ENCODE results near the gene COPS6.
A peak's percentile ranks its signal among the peaks of the same experiment; 100 is the strongest.

Gene COPS6

DNA sequence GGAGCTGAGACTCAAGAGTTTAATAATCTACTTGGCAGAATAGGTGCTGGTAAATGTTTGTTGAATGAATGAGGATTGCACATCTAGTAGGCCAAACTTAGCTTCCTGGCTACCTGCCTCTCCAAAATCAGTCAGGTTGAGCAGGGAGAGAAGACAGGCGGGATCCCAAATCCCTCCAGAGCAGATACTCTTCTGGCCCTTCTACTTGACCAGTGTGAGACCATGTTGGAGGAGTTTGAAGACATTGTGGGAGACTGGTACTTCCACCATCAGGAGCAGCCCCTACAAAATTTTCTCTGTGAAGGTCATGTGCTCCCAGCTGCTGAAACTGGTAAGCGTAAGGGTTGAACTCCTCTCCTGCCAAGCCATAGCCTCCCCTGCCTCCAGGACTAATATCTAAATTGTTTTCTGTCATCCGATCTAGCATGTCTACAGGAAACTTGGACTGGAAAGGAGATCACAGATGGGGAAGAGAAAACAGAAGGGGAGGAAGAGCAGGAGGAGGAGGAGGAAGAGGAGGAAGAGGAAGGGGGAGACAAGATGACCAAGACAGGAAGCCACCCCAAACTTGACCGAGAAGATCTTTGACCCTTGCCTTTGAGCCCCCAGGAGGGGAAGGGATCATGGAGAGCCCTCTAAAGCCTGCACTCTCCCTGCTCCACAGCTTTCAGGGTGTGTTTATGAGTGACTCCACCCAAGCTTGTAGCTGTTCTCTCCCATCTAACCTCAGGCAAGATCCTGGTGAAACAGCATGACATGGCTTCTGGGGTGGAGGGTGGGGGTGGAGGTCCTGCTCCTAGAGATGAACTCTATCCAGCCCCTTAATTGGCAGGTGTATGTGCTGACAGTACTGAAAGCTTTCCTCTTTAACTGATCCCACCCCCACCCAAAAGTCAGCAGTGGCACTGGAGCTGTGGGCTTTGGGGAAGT is 35.8 kb downstream of the COPS6 start:
- Histone ChIP-seq H3K27me3 (ENCODE audit: control insufficient read depth in 3 of 3, insufficient read depth in 3 of 3, low read depth in 1 of 3, low read length in 3 of 3) (peaks cover 0 to 15% (median 0%) of the 10 kb centered on the region in 3 experiments), H3K4ac (ENCODE audit: low read length) (no peak overlapping the region), H3K14ac (ENCODE audit: low read length) (no peak overlapping the region), H3K36me3 (replicated peaks in 1 of 2; ENCODE audit: control insufficient read depth in 2 of 2, insufficient read depth in 2 of 2, low read length in 2 of 2) (peaks cover 4 to 22% of the 10 kb centered on the region in 2 donors), H3K4me1 (ENCODE audit: control insufficient read depth in 2 of 2, insufficient read depth in 1 of 2, low read depth in 1 of 2, low read length in 2 of 2) (peaks cover 7 to 12% of the 10 kb centered on the region in 2 donors), H2BK15ac (ENCODE audit: low read length) (no peak overlapping the region), H3K4me3 (ENCODE audit: low read length in 2 of 2) (no peak overlapping the region), H3K9me3 (replicated peaks in 1 of 2; ENCODE audit: control insufficient read depth in 2 of 2, insufficient read depth in 1 of 2, low read depth in 1 of 2, low read length in 2 of 2) (no peaks in the 10 kb centered on the region), H4K91ac (ENCODE audit: low read depth, low read length, poor library complexity) (no peak overlapping the region), H3K4me2 (ENCODE audit: insufficient read depth, low read length, poor library complexity, severe bottlenecking) (no peak overlapping the region), H2AK5ac (ENCODE audit: low read depth, low read length) (no peak overlapping the region), H3K18ac (ENCODE audit: low read length) (no peak overlapping the region), H2AFZ (ENCODE audit: low read length) (no peak overlapping the region), H2BK120ac (ENCODE audit: low read depth, low read length) (no peak overlapping the region), H3K9ac (ENCODE audit: low read depth, low read length, poor library complexity) (no peak overlapping the region), H4K8ac (ENCODE audit: low read depth, low read length) (no peak overlapping the region), H2BK12ac (ENCODE audit: low read length) (no peak overlapping the region), H2BK5ac (ENCODE audit: low read length) (no peak overlapping the region), H3K23ac (ENCODE audit: low read depth, low read length, poor library complexity) (no peak overlapping the region), H3K27ac (replicated peaks; ENCODE audit: low read length) (no peak overlapping the region), H3K79me1 (ENCODE audit: low read depth, low read length) (peaks cover 2% of the 10 kb centered on the region)
- WGBS, 2 donors (ENCODE audit: extremely low coverage in 2 of 2, insufficient read length in 2 of 2, insufficient replicate concordance in 1 of 2), result no CpG with 5 or more reads among the region's 4 CpGs
- DNase-seq (ENCODE audit: low spot score), result no peak

DNA sequence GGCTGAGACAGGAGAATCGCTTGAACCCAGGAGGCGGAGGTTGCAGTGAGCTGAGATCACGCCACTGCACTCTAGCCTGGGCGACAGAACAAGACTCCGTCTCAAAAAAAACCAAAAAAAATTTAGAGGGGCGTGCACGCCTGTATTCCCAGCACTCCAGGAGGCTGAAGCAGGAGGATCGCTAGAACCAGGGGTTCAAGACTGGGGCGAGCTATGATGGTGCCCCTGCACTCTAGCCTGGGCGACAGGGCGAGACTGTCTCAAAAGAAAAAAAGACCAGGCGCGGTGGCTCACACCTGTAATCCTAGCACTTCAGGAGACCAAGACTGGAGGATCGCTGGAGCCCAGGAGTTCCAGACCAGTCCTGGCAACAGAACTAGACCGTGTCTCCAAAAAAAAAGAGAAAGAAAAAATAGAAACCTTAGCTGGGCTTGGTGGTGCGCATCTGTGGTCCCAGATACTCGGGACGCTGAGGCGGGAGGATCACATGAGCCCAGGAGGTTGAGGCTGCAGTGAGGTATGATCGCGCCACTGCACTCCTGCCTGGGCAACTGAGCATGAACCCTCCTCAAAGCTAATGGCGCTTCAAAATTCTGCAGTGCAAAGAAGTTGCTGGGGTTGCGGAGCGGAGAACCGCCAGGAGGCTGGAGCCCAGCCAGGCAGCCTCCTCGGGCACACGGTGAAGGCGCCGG is 37.6 kb downstream of the COPS6 start:
- Histone ChIP-seq H4K8ac (ENCODE audit: low read depth, low read length) (peak overlapping the region; percentile 97), H3K23ac (ENCODE audit: low read depth, low read length, poor library complexity) (peak overlapping the region; percentile 76), H4K91ac (ENCODE audit: low read depth, low read length, poor library complexity) (no peak overlapping the region), H3K4me2 (ENCODE audit: insufficient read depth, low read length, poor library complexity, severe bottlenecking) (peak overlapping the region; percentile 92), H3K27ac (replicated peaks; ENCODE audit: low read length) (peak overlapping the region; percentile 99), H2BK5ac (ENCODE audit: low read length) (peak overlapping the region; percentile 85), H3K27me3 (ENCODE audit: control insufficient read depth in 3 of 3, insufficient read depth in 3 of 3, low read depth in 1 of 3, low read length in 3 of 3) (peaks cover 0 to 15% (median 0%) of the 10 kb centered on the region in 3 experiments), H2AK5ac (ENCODE audit: low read depth, low read length) (peak overlapping the region; percentile 10), H3K36me3 (replicated peaks in 1 of 2; ENCODE audit: control insufficient read depth in 2 of 2, insufficient read depth in 2 of 2, low read length in 2 of 2) (peaks cover 4 to 22% of the 10 kb centered on the region in 2 donors), H3K9ac (ENCODE audit: low read depth, low read length, poor library complexity) (peak overlapping the region; percentile 96), H2AFZ (ENCODE audit: low read length) (peak overlapping the region; percentile 99), H3K4ac (ENCODE audit: low read length) (no peak overlapping the region), H3K14ac (ENCODE audit: low read length) (no peak overlapping the region), H2BK120ac (ENCODE audit: low read depth, low read length) (no peak overlapping the region), H3K79me1 (ENCODE audit: low read depth, low read length) (peaks cover 2% of the 10 kb centered on the region), H2BK15ac (ENCODE audit: low read length) (peak overlapping the region; percentile 55), H3K4me3 (ENCODE audit: low read length in 2 of 2) (peak overlapping the region; percentile 74 to 94), H2BK12ac (ENCODE audit: low read length) (no peak overlapping the region), H3K18ac (ENCODE audit: low read length) (peak overlapping the region; percentile 99), H3K9me3 (replicated peaks in 1 of 2; ENCODE audit: control insufficient read depth in 2 of 2, insufficient read depth in 1 of 2, low read depth in 1 of 2, low read length in 2 of 2) (no peaks in the 10 kb centered on the region), H3K4me1 (ENCODE audit: control insufficient read depth in 2 of 2, insufficient read depth in 1 of 2, low read depth in 1 of 2, low read length in 2 of 2) (peaks cover 3 to 6% of the 10 kb centered on the region in 2 donors)
- no CpG with 5 or more reads among the region's 29 CpGs for WGBS, 2 donors (ENCODE audit: extremely low coverage in 2 of 2, insufficient read length in 2 of 2, insufficient replicate concordance in 1 of 2)
- no peak for DNase-seq (ENCODE audit: low spot score)

DNA sequence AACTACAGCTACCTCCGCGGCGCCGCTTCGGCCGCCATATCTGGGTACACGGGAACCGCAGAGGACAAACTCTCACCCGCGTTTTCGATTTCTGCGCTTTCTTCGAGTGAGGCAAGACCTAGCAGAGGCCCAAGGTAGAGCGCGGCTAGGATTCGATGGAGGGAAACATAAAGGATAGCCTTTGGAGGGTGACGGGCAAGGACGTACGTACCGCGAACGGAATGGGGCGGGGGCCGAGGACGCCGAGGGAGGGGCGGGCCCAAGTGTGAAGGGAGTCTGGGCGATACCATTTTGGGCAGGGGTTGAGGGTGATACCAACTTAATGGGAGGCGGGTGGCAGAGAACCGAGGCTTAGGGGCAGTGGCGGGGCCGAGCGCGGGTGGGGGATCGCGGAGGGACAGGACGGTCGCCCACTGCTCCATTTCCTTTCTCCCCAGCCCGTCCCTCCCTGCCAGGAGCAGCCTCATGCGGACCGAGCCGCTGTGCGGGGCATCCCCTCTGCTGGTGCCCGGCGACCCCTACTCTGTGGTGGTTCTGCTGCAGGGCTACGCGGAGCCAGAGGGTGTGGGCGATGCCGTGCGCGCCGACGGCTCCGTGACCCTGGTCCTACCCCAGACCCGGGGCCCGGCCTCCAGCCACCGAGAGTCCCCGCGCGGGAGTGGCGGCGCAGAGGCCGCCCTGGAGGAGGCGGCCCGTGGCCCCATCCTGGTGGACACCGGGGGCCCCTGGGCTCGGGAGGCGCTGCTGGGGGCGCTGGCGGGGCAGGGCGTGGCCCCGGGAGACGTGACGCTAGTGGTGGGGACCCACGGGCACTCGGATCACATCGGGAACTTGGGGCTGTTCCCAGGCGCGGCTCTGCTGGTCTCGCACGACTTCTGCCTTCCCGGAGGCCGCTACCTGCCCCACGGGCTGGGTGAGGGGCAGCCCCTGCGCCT is 38.4 kb downstream of the COPS6 start, which contains the start of gene MBLAC1:
MBLAC1 (plus strand) TSS at position 37 of the 935 bp plus-strand sequence; CDS start at position 466, 429 bp downstream.
- H3K27me3 ChIP-seq (ENCODE audit: control insufficient read depth in 3 of 3, insufficient read depth in 3 of 3, low read depth in 1 of 3, low read length in 3 of 3), result peaks cover 0 to 15% (median 0%) of the 10 kb centered on the region in 3 experiments
- peak within 1 kb of the TSS; percentile 96 for H2BK15ac ChIP-seq (ENCODE audit: low read length)
- H3K4ac ChIP-seq (ENCODE audit: low read length), result peak within 1 kb of the TSS; percentile 86
- peak; percentile 95 for DNase-seq (ENCODE audit: low spot score)
- H3K4me3 ChIP-seq (ENCODE audit: low read length in 2 of 2), result peak within 1 kb of the TSS; percentile 74 to 94
- peak within 1 kb of the TSS; percentile 97 for H4K8ac ChIP-seq (ENCODE audit: low read depth, low read length)
- no peaks in the 10 kb centered on the region for H3K9me3 ChIP-seq (replicated peaks in 1 of 2; ENCODE audit: control insufficient read depth in 2 of 2, insufficient read depth in 1 of 2, low read depth in 1 of 2, low read length in 2 of 2)
- H3K9ac ChIP-seq (ENCODE audit: low read depth, low read length, poor library complexity), result peak within 1 kb of the TSS; percentile 96
- H2BK120ac ChIP-seq (ENCODE audit: low read depth, low read length), result no peak within 1 kb of the TSS
- H3K4me1 ChIP-seq (ENCODE audit: control insufficient read depth in 2 of 2, insufficient read depth in 1 of 2, low read depth in 1 of 2, low read length in 2 of 2), result peaks cover 3 to 6% of the 10 kb centered on the region in 2 donors
- H3K18ac ChIP-seq (ENCODE audit: low read length), result peak within 1 kb of the TSS; percentile 99
- peak within 1 kb of the TSS; percentile 85 for H2BK5ac ChIP-seq (ENCODE audit: low read length)
- H2AK5ac ChIP-seq (ENCODE audit: low read depth, low read length), result peak within 1 kb of the TSS; percentile 50
- peak within 1 kb of the TSS; percentile 89 for H4K91ac ChIP-seq (ENCODE audit: low read depth, low read length, poor library complexity)
- H3K36me3 ChIP-seq (replicated peaks in 1 of 2; ENCODE audit: control insufficient read depth in 2 of 2, insufficient read depth in 2 of 2, low read length in 2 of 2), result peaks cover 4 to 21% of the 10 kb centered on the region in 2 donors
- peak within 1 kb of the TSS; percentile 95 for H3K14ac ChIP-seq (ENCODE audit: low read length)
- peak within 1 kb of the TSS; percentile 76 for H3K23ac ChIP-seq (ENCODE audit: low read depth, low read length, poor library complexity)
- peak within 1 kb of the TSS; percentile 99 for H3K27ac ChIP-seq (replicated peaks; ENCODE audit: low read length)
- no CpG with 5 or more reads among the region's 85 CpGs for WGBS, 2 donors (ENCODE audit: extremely low coverage in 2 of 2, insufficient read length in 2 of 2, insufficient replicate concordance in 1 of 2)
- H2BK12ac ChIP-seq (ENCODE audit: low read length), result peak within 1 kb of the TSS; percentile 96
- peak within 1 kb of the TSS; percentile 99 for H2AFZ ChIP-seq (ENCODE audit: low read length)
- peak within 1 kb of the TSS; percentile 92 for H3K4me2 ChIP-seq (ENCODE audit: insufficient read depth, low read length, poor library complexity, severe bottlenecking)
- peaks cover 2% of the 10 kb centered on the region for H3K79me1 ChIP-seq (ENCODE audit: low read depth, low read length)
